SK-N-SH (cell line): ENCODE data around the gene GPRC5A.

Experiments
- EP300 ChIP-seq, 2 experiments: IDR thresholded peaks; 2 replicates each; pipeline versions ENCODE4 v1.4.0 to v1.6.1; 2012; ENCODE audit warnings: borderline replicate concordance in 1 of 2, low read depth in 1 of 2, low read length in 1 of 2
- JUND ChIP-seq: IDR thresholded peaks from 2 replicates; pipeline ENCODE4 v1.4.0; 2012
- POLR2AphosphoS5 ChIP-seq: IDR thresholded peaks from 2 replicates; pipeline ENCODE4 v1.6.1; 2012; ENCODE audit warnings: low read depth, low read length
- RXRA ChIP-seq: IDR thresholded peaks from 2 replicates; pipeline ENCODE4 v1.4.0; 2012; ENCODE audit warnings: low read depth, mild to moderate bottlenecking, borderline replicate concordance
- TAF1 ChIP-seq: IDR thresholded peaks from 2 replicates; pipeline ENCODE4 v1.6.1; 2012; ENCODE audit warnings: low read depth, mild to moderate bottlenecking, low read length, moderate library complexity, borderline replicate concordance
- TF ChIP-seq, protein P1 (sequence below): fragments of 200-600 bp; sonication (generic); IDR thresholded peaks from 2 replicates; pipeline ENCODE4 v1.6.1; 2017; ENCODE audit warnings: antibody characterized with exemption, mild to moderate bottlenecking, moderate library complexity
- TF ChIP-seq, protein P2 (sequence below): IDR thresholded peaks from 2 replicates; pipeline ENCODE4 v1.4.0; 2012; ENCODE audit warnings: low read depth

DNA sequence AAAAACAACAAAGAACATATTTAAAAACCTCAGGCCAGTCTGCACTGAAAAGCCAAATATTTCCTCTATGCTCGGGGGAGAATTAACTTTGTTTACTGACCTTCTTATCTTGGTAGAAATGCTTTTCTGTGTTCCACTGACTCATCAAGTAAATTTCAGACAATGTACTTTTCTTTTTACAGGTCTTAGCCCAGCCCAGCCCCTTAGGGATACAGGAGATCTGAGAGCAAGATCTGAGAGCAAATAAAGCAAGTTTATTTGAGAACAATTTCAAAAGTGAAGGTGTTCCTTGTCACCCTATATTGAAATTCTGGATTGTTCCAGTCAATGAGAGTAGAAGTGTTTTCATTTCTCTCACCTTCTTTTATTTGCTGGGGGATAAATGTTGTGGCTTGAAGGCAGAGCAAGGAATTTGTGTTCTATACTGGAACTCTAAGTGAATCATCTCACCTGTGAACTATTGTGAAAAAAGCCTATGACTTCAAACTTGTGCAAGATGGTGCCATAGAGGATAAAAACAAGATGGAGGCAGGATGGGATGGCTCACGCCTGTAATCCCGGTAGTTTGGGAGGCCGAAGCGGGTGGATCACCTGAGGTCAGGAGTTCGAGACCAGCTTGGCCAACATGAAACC, 7.9 kb upstream of the GPRC5A start:
- TF ChIP-seq EP300 (IDR thresholded peaks at IDR 0.05; ENCODE audit: borderline replicate concordance in 1 of 2, low read depth in 1 of 2, low read length in 1 of 2) (no peak), TAF1 (no peak), POLR2AphosphoS5 (no peak), JUND (no peak), RXRA (no peak)
- TF ChIP-seq, protein P1, sequence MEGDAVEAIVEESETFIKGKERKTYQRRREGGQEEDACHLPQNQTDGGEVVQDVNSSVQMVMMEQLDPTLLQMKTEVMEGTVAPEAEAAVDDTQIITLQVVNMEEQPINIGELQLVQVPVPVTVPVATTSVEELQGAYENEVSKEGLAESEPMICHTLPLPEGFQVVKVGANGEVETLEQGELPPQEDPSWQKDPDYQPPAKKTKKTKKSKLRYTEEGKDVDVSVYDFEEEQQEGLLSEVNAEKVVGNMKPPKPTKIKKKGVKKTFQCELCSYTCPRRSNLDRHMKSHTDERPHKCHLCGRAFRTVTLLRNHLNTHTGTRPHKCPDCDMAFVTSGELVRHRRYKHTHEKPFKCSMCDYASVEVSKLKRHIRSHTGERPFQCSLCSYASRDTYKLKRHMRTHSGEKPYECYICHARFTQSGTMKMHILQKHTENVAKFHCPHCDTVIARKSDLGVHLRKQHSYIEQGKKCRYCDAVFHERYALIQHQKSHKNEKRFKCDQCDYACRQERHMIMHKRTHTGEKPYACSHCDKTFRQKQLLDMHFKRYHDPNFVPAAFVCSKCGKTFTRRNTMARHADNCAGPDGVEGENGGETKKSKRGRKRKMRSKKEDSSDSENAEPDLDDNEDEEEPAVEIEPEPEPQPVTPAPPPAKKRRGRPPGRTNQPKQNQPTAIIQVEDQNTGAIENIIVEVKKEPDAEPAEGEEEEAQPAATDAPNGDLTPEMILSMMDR, result no peak
- TF ChIP-seq, protein P2, sequence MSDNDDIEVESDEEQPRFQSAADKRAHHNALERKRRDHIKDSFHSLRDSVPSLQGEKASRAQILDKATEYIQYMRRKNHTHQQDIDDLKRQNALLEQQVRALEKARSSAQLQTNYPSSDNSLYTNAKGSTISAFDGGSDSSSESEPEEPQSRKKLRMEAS, result no peak
